Astrocyte (in vitro differentiated cells and primary cell): ENCODE measurements around the gene CDH26.

Experiments
- CTCF ChIP-seq: IDR thresholded peaks from 2 replicates; pipeline ENCODE4 v1.5.1; 2011; ENCODE audit warnings: low read depth, mild to moderate bottlenecking, inconsistent platforms, low read length, moderate library complexity; ENCODE audit not compliant: insufficient read depth
- EZH2 ChIP-seq: IDR thresholded peaks from 2 replicates; pipeline ENCODE4 v1.6.1; 2012; ENCODE audit warnings: mild to moderate bottlenecking, low read length, inconsistent platforms; ENCODE audit not compliant: insufficient read depth

GRCh38 chr20:59971428-59971827 is 13.2 kb downstream of the CDH26 start:
- no peak for TF ChIP-seq CTCF
- TF ChIP-seq EZH2, result no peak
